ENCODE measurements around the gene LTBP3.
A peak's percentile ranks its signal among the peaks of the same experiment; 100 is the strongest.
"Not testable (repeated sequence)": the region's sequence is repeated elsewhere in the genome, so short reads cannot be mapped to it uniquely, and the experiment has no call there.

LTBP3 gene

GRCh38 chr11:65535102-65535501, 23.1 kb downstream of the LTBP3 start:
- DNase-seq = no peak

- no peak for DNase-seq
Measured at GRCh38 chr11:65532388-65533064, 25.6 kb downstream of the LTBP3 start.

GRCh38 chr11:65530157-65530496, 28.0 kb downstream of the LTBP3 start:
- no peak for DNase-seq

- DNase-seq = no peak
Measured at GRCh38 chr11:65529475-65530156, 28.5 kb downstream of the LTBP3 start.

- DNase-seq = no peak
Measured at GRCh38 chr11:65528819-65529350, 29.3 kb downstream of the LTBP3 start.

- no peak for DNase-seq
Measured at GRCh38 chr11:65526744-65527143, 31.4 kb downstream of the LTBP3 start.

- DNase-seq = no peak
Measured at GRCh38 chr11:65525546-65526480, 32.3 kb downstream of the LTBP3 start.

GRCh38 chr11:65524741-65525545, 33.2 kb downstream of the LTBP3 start, which contains the start of gene SCYL1:
TSS of gene SCYL1 (plus strand) at chr11:65525083. CDS start at chr11:65525154, 71 bp downstream.
- peak; percentile 85 for DNase-seq

- no peak for DNase-seq
Measured at GRCh38 chr11:65524014-65524740, 34.0 kb downstream of the LTBP3 start.

- DNase-seq = not testable (repeated sequence)
Measured at GRCh38 chr11:65523631-65523968, 34.6 kb downstream of the LTBP3 start.

- DNase-seq = not testable (repeated sequence)
Measured at GRCh38 chr11:65522718-65523630, 35.2 kb downstream of the LTBP3 start.

GRCh38 chr11:65521777-65522521, 36.2 kb downstream of the LTBP3 start:
- not testable (repeated sequence) for DNase-seq

- DNase-seq = not testable (repeated sequence)
Measured at GRCh38 chr11:65518941-65519549, 39.1 kb downstream of the LTBP3 start.

GRCh38 chr11:65516135-65516968, 41.8 kb downstream of the LTBP3 start:
- DNase-seq = no peak

- DNase-seq = not testable (repeated sequence)
Measured at GRCh38 chr11:65512311-65512710, 45.8 kb downstream of the LTBP3 start.

GRCh38 chr11:65506772-65507505, 51.2 kb downstream of the LTBP3 start:
- no peak for DNase-seq

GRCh38 chr11:65506290-65506771, 51.8 kb downstream of the LTBP3 start:
- no peak for DNase-seq

All from T-helper 9 cell (primary cell).